Small intestine (tissue), 7 donors: ENCODE measurements around the gene ZNF394. TPM values are rescaled to one million over a fixed set of nuclear protein-coding genes. Genes with fewer than 3 reads are reported as not detected.
A peak's percentile ranks its signal among the peaks of the same experiment; 100 is the strongest.

Source experiments
- DNase-seq, 2 donors: peaks; one replicate each; pipeline versions ENCODE4 v3.0.0 to v3.0.0-alpha.2; 2013
- FAIRE-seq: peaks from 2 replicates; lab custom pipeline; 2012; peaks lifted over from hg19 to GRCh38; lab: Jason Lieb, UNC
- H3K27ac ChIP-seq, 3 donors: one replicate each; pipeline ENCODE4 v1.5.1; 2013; ENCODE audit warnings: low read length in 2 of 3, mild to moderate bottlenecking in 2 of 3, control low read depth in 1 of 3, inconsistent platforms in 1 of 3, low read depth in 1 of 3, moderate library complexity in 1 of 3
- H3K27me3 ChIP-seq, 3 donors: one replicate each; pipeline ENCODE4 v1.6.1; 2013; ENCODE audit warnings: low read length in 3 of 3, inconsistent platforms in 1 of 3; ENCODE audit not compliant: control insufficient read depth in 3 of 3, insufficient read depth in 3 of 3
- H3K36me3 ChIP-seq, 3 donors: one replicate each; pipeline ENCODE4 v1.6.1; 2013; ENCODE audit warnings: low read length in 3 of 3, inconsistent platforms in 1 of 3, low read depth in 1 of 3, mild to moderate bottlenecking in 1 of 3, moderate library complexity in 1 of 3; ENCODE audit not compliant: control insufficient read depth in 3 of 3, insufficient read depth in 2 of 3
- H3K4me1 ChIP-seq, 3 donors: one replicate each; pipeline ENCODE4 v1.6.1; 2013; ENCODE audit warnings: low read length in 2 of 3, inconsistent platforms in 1 of 3, low read depth in 1 of 3, mild to moderate bottlenecking in 1 of 3, moderate library complexity in 1 of 3; ENCODE audit not compliant: control insufficient read depth in 3 of 3, insufficient read depth in 2 of 3
- H3K4me3 ChIP-seq, 3 donors: one replicate each; pipeline ENCODE4 v1.5.1; 2013; ENCODE audit warnings: low read length in 3 of 3, control low read depth in 1 of 3, inconsistent platforms in 1 of 3, low read depth in 1 of 3, mild to moderate bottlenecking in 1 of 3, moderate library complexity in 1 of 3
- H3K9me3 ChIP-seq, 2 donors: one replicate each; pipeline ENCODE4 v1.6.1; 2013; ENCODE audit warnings: low read depth in 1 of 2, low read length in 1 of 2; ENCODE audit not compliant: control insufficient read depth in 2 of 2, insufficient read depth in 1 of 2
- WGBS, 3 donors: extraction: QIAGEN DNeasy Blood & Tissue Kit; methylation state at CpG; one replicate each; pipeline ENCODE4 v1.1.7; 2013; 5-methylcytosine and 5-hydroxymethylcytosine counted together
- polyA plus RNA-seq, 4 donors: library from polyadenylated mRNA; stranded (reverse) in 3 of 4; unstranded in 1 of 4; fragments of 200-250 nt in 3 of 4; fragments of 120-200 nt in 1 of 4; gene quantifications; one replicate each; pipeline versions ENCODE4 v1.2.1 to v1.2.3, GENCODE V29; 2013
- donor health status: healthy with polysubstance abuse.
- donor health status: control.
- donor health status: control.
- donor health status: Bipolar disorder and iron deficiency.
- donor health status: healthy.

The ZNF394 gene
- polyA plus RNA-seq, 4 donors, result 17.4 to 30.0 (median 23.6) TPM

DNA sequence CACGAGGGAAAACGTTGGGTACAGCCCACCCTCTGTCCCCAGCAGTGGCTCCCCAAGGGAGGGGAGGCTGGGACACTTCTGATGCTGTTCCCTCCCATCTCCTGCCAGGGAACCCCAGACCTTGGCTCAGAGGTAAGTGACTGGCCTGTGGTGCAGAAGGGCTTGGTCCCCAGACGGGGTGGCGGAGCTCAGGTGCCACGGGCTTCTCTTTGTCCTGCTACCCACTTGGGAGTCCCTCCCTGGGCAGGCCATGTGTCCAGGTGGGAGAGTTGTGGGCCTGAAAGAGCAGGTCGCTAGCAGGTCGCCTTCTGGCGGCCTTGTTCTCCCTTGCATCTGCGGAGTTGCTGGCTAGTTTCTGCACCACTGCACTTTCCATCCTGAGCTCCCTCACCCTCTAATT lies 44.2 kb downstream of the ZNF394 start:
- Histone ChIP-seq H3K36me3 (peaks cover 17 to 94% (median 26%) of the 10 kb centered on the region in 3 donors), H3K27ac (no peak overlapping the region), H3K4me1 (no peaks in the 10 kb centered on the region), H3K27me3 (no peaks in the 10 kb centered on the region), H3K9me3 (no peaks in the 10 kb centered on the region), H3K4me3 (no peak overlapping the region)
- WGBS, 3 donors, result 68 to 84% (median 78%) methylated on average over 9 of the region's 9 CpGs
- DNase-seq (no peak), FAIRE-seq (no peak)

DNA sequence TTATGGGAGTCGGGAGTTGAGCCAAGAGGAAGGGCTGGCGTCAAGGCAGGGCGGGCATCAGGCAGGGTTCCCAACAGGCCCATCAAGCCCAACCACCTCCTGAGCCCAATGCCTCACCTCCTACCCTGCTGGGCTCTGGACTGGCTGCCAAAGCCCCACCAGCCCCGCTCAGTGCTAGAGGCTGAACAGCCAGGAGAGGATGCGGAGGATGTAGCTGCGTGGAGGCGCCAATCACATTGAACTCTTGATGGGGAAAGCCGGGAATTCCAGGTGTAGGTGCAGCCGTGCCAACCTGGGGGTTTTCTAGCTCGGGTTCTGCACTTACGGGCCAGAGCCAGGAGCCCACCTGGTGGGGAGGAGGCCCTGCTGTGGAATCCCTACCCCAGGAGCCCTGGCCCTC lies 47.0 kb downstream of the ZNF394 start:
- no peak for FAIRE-seq
- peaks cover 22 to 99% (median 32%) of the 10 kb centered on the region in 3 donors for H3K36me3 ChIP-seq
- no peak overlapping the region for H3K27ac ChIP-seq
- DNase-seq, result no peak
- no peak overlapping the region for H3K4me3 ChIP-seq
- H3K27me3 ChIP-seq, result no peaks in the 10 kb centered on the region
- H3K4me1 ChIP-seq, result no peaks in the 10 kb centered on the region
- no peaks in the 10 kb centered on the region for H3K9me3 ChIP-seq
- WGBS, 3 donors, result 88 to 92% (median 92%) methylated on average over 11 of the region's 11 CpGs

DNA sequence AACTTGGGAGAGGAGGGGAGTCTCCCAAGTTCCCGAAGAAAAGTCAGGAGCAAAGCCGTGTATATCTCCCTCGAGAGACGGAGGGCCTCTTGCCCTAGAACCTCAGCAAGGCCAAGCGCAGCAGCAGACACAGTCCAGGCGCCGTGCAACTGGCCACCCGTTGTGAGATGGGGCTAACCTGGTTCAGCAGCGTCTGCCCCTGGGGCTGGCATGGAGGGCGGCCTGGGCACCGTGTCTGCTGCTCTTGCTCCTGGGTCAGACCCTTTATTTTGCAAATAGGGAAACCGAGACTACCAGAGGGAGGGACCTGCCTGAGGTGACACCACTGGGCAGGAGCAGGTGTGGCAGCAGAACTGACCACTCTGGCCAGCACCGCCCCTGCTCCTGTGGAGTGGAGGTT lies 47.5 kb downstream of the ZNF394 start:
- Histone ChIP-seq H3K9me3 (no peaks in the 10 kb centered on the region), H3K4me1 (no peaks in the 10 kb centered on the region), H3K4me3 (no peak overlapping the region), H3K27me3 (no peaks in the 10 kb centered on the region), H3K27ac (no peak overlapping the region), H3K36me3 (peaks cover 21 to 99% (median 32%) of the 10 kb centered on the region in 3 donors)
- WGBS, 3 donors, result 92 to 95% (median 92%) methylated on average over 13 of the region's 13 CpGs
- FAIRE-seq, result no peak
- no peak for DNase-seq

DNA sequence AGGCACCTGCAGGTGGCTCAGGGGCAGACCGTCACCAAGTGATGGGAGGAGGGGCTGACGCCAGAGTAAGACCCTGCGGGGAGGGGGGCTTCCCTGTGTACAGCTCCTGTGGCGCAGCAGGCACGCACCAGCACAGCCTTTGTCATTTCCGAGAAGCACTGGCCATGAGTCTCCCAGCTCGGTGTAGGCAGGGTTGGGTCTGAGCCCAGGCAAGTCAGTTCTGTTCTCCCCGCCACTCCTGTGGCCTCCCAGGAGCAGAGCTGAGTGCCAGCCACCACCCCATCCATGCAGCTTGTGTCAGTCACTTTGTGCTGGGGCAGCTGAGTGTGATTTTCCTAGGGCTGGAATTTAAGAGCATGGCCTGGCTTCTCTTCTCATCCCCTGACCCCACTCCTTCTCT lies 48.1 kb downstream of the ZNF394 start:
- FAIRE-seq (no peak), DNase-seq (no peak)
- 92 to 96% (median 92%) methylated on average over 8 of the region's 8 CpGs for WGBS, 3 donors
- H3K4me1 ChIP-seq, result no peaks in the 10 kb centered on the region
- no peak overlapping the region for H3K4me3 ChIP-seq
- H3K27ac ChIP-seq, result no peak overlapping the region
- no peaks in the 10 kb centered on the region for H3K27me3 ChIP-seq
- H3K36me3 ChIP-seq, result peaks cover 18 to 99% (median 30%) of the 10 kb centered on the region in 3 donors
- no peaks in the 10 kb centered on the region for H3K9me3 ChIP-seq

DNA sequence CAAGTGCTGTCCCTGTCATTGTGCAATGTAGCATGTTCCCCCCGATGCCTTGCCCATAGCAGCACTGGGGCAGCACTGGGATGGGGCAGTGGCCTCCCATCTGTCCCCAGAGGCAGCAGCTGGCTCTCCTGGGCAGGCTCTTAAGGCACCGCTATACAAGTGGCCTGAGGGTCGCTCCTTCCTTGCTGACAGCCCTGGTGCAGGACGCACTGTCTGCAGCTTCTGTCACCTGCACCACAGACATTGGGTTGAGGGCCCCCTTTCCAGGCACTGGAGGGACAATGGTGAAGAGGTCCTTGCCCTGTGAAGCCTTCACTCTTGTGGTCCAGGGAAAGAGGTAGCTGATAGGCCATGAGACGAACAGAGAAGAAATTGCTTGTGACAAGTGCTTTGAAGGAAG lies 50.8 kb downstream of the ZNF394 start:
- Histone ChIP-seq H3K27ac (no peak overlapping the region), H3K36me3 (peaks cover 16 to 95% (median 26%) of the 10 kb centered on the region in 3 donors), H3K4me3 (no peak overlapping the region), H3K27me3 (no peaks in the 10 kb centered on the region), H3K9me3 (no peaks in the 10 kb centered on the region), H3K4me1 (no peaks in the 10 kb centered on the region)
- FAIRE-seq, result no peak
- WGBS, 3 donors, result 94 to 96% (median 96%) methylated on average over 5 of the region's 5 CpGs
- DNase-seq, result no peak

DNA sequence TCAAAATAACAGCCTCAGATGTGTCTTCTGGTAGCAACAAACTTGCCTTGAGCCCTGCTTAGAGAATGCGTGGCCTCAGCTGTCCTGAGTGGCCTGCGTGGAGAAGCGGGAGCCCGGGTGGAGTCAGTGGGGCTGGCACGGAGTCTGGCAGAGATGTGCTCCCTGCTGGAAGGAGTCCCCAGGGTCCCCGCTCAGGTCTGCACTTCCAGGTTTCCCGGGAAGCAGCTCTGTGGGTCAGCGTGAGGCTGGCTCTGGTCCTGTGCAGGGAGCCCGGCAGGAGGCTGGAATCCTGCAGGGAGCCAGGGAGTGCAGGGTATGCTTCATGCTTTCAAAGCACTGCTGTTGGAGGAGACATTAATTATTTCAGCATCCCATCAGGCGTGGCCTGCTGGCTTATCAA lies 51.2 kb downstream of the ZNF394 start:
- H3K9me3 ChIP-seq, result no peaks in the 10 kb centered on the region
- peaks cover 16 to 94% (median 24%) of the 10 kb centered on the region in 3 donors for H3K36me3 ChIP-seq
- no peak overlapping the region for H3K27ac ChIP-seq
- no peak for FAIRE-seq
- WGBS, 3 donors, result 91 to 95% (median 93%) methylated on average over 10 of the region's 10 CpGs
- no peak for DNase-seq
- no peaks in the 10 kb centered on the region for H3K4me1 ChIP-seq
- no peak overlapping the region for H3K4me3 ChIP-seq
- no peaks in the 10 kb centered on the region for H3K27me3 ChIP-seq

DNA sequence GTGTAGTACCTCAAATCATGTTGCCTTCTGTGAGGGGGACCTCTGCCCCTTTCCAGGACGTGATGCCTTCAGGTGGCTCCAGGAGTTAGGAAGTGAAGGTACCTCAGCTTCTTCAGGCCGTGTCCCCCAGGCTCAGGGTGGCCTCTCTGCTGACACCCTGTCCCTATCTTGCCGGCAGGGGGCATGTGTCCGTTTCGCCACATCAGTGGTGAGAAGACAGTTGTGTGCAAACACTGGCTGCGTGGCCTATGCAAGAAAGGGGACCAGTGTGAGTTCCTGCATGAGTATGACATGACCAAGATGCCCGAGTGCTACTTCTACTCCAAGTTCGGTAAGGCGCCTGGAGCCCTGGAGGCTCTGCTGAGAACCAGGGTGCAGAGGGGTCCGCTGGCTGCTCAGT lies 52.1 kb downstream of the ZNF394 start:
- Histone ChIP-seq H3K27ac (no peak overlapping the region), H3K4me3 (no peak overlapping the region), H3K4me1 (no peaks in the 10 kb centered on the region), H3K27me3 (no peaks in the 10 kb centered on the region), H3K9me3 (no peaks in the 10 kb centered on the region), H3K36me3 (peaks cover 14 to 91% (median 22%) of the 10 kb centered on the region in 3 donors)
- peak in 1 of 2 donors; percentile 25 for DNase-seq
- no peak for FAIRE-seq
- 88 to 89% (median 88%) methylated on average over 10 of the region's 10 CpGs for WGBS, 3 donors

DNA sequence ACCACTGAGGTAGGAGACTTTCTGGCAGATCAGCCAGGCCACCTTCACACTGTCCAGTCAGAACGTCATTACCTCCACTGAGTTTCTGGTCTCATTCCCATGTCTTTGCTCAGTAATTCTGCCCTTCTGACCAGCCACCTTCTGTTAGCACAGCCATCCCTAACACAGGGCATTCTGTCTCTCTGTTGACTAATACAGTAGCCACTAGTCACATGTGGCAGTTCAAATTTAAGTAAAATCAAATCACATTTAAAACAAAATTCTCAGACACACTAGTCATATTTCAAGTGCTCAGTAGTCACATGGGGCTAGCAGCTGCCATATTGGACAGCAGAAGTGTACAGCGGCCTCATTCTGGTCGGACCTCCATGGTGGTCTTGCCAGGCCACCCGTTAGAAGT lies 54.0 kb downstream of the ZNF394 start:
- Histone ChIP-seq H3K36me3 (peaks cover 12 to 79% (median 22%) of the 10 kb centered on the region in 3 donors), H3K4me1 (no peaks in the 10 kb centered on the region), H3K4me3 (no peak overlapping the region), H3K9me3 (no peaks in the 10 kb centered on the region), H3K27ac (no peak overlapping the region), H3K27me3 (no peaks in the 10 kb centered on the region)
- 82 to 88% (median 87%) methylated on average over 4 of the region's 4 CpGs for WGBS, 3 donors
- FAIRE-seq (no peak), DNase-seq (no peak)
